Loucy (cell line): ENCODE measurements around the gene LMF1.

Source experiments
- CTCF ChIP-seq: fragments of 200-600 bp; sonication (generic); conservative IDR thresholded peaks from 2 replicates; pipeline ENCODE4 v1.5.1; 2014; ENCODE audit warnings: mild to moderate bottlenecking, antibody characterized with exemption, low read length
- EZH2phosphoT487 ChIP-seq: fragments of 200-600 bp; IDR thresholded peaks from 2 replicates; pipeline ENCODE4 v1.6.1; 2018; ENCODE audit warnings: antibody characterized with exemption, mild to moderate bottlenecking, moderate library complexity, borderline replicate concordance

- TF ChIP-seq CTCF (no peak), EZH2phosphoT487 (no peak)
Measured at GRCh38 chr16:839643-840408, 131.0 kb downstream of the LMF1 start.
